Caco-2 (cell line): ENCODE results near the gene CYB561. TPM values are rescaled to one million over a fixed set of nuclear protein-coding genes. Genes with fewer than 3 reads are reported as not detected.

Experiments used
- BruUV-seq: library from RNA; stranded (reverse); fragments of 400-500 nt; replicated peaks from 2 replicates; lab custom pipeline; 2021; lab: Mats Ljungman, UMichigan
- CTCF ChIA-PET: fragments of 300-600 bp; sonication (Branson Sonifier 250); formaldehyde crosslinking; loops from one replicate; lab custom pipeline; 2022; ENCODE audit warnings: antibody characterized with exemption; lab: Charles Lee
- POLR2A ChIA-PET: fragments of 300-600 bp; sonication (Branson Sonifier 250); formaldehyde crosslinking; loops from one replicate; lab custom pipeline; 2022; ENCODE audit warnings: antibody characterized with exemption; lab: Charles Lee
- DNase-seq, 2 experiments: peaks; one replicate each; pipeline versions ENCODE4 v3.0.0 to v3.0.0-alpha.2; 2020 to 2022
- H3K27me3 ChIP-seq: replicated peaks from 2 replicates; pipeline ENCODE4 v1.6.0; 2011; ENCODE audit warnings: low read length; ENCODE audit not compliant: control insufficient read depth, insufficient read depth
- H3K36me3 ChIP-seq: 2 replicates; pipeline ENCODE4 v1.5.1; 2011; ENCODE audit warnings: low read length; ENCODE audit not compliant: control insufficient read depth, insufficient read depth
- H3K4me1 ChIP-seq: fragments of 250-450 bp; sonication (Bioruptor Pico); 2 replicates; pipeline ENCODE4 v1.5.1; 2020; ENCODE audit warnings: mild to moderate bottlenecking
- H3K4me3 ChIP-seq: 2 replicates; pipeline ENCODE4 v1.5.1; 2011; ENCODE audit warnings: low read depth, mild to moderate bottlenecking, control low read depth, low read length
- H3K9me3 ChIP-seq: fragments of 250-450 bp; sonication (Bioruptor Pico); 2 replicates; pipeline ENCODE4 v1.5.1; 2020; ENCODE audit warnings: mild to moderate bottlenecking, moderate library complexity
- H3K27ac Mint-ChIP-seq: one replicate; pipeline ENCODE4 v1.8.0; 2022; ENCODE audit warnings: mixed read lengths; ENCODE audit not compliant: unreplicated experiment
- H3K27me3 Mint-ChIP-seq: one replicate; pipeline ENCODE4 v1.8.0; 2022; ENCODE audit warnings: mixed read lengths; ENCODE audit not compliant: insufficient read depth, unreplicated experiment
- H3K36me3 Mint-ChIP-seq: one replicate; pipeline ENCODE4 v1.8.0; 2022; ENCODE audit warnings: mild to moderate bottlenecking, mixed read lengths; ENCODE audit not compliant: insufficient read depth, unreplicated experiment
- H3K4me1 Mint-ChIP-seq: one replicate; pipeline ENCODE4 v1.8.0; 2022; ENCODE audit warnings: low read depth, mixed read lengths; ENCODE audit not compliant: unreplicated experiment
- H3K4me3 Mint-ChIP-seq: one replicate; pipeline ENCODE4 v1.8.0; 2022; ENCODE audit warnings: mild to moderate bottlenecking, moderate library complexity, mixed read lengths; ENCODE audit not compliant: unreplicated experiment
- H3K9me3 Mint-ChIP-seq: one replicate; pipeline ENCODE4 v1.8.0; 2022; ENCODE audit warnings: mixed read lengths; ENCODE audit not compliant: unreplicated experiment
- intact Hi-C: fragments of 100-400 bp; cut with micrococcal nuclease; formaldehyde crosslinking; loops from one replicate; pipeline ENCODE4 v1.10.0; 2022; ENCODE audit not compliant: unreplicated experiment
- total RNA-seq: library from RNA; stranded (reverse); gene quantifications from 2 replicates; pipeline ENCODE4 v1.2.3, GENCODE V29; 2022
- TF ChIP-seq, protein P1 (sequence below), 2 experiments: fragments of 200-600 bp in 1 of 2; IDR thresholded peaks; 1 replicate in 1 of 2; 2 replicates in 1 of 2; pipeline versions ENCODE4 v1.5.1 to v1.8.0; 2011 to 2022; ENCODE audit warnings: antibody characterized with exemption in 1 of 2, control low read depth in 1 of 2, inconsistent platforms in 1 of 2, low read depth in 1 of 2, low read length in 1 of 2, mild to moderate bottlenecking in 1 of 2, moderate library complexity in 1 of 2; ENCODE audit not compliant: insufficient read depth in 1 of 2, severe bottlenecking in 1 of 2, unreplicated experiment in 1 of 2

Gene CYB561
- total RNA-seq, 1 experiment from 2014 or later: 46.3 TPM

DNA sequence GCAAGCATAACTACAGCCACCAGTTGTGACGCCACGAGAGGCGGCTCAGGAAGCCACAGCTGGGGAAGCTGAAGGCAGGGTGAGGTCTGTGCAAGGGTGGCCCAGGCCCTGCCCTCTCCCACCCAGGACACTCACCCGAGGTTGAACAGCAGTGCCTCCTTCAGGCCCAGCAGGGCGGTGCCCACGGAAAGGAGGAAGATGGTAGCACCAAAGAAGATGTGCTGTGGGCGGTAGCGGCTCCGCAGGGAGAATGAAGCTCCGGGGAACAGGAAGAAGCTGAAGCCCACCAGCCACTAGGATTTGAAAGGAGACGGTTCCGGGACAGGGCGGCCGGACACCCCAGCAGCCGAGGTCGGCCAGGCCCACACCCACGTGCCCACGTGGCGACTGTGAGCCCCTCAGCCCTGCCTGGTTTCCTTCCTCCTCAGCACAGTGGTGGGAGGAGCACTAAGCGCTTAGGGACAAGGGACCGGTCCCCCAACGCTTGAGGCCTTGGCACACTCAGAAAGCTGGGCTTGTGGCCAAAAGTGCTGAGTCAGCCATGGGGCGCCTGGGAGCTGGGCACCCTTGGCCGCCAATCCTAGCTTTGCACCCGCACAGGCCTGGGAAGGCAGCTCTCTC is 11.0 kb downstream of the CYB561 start:
- ChIA-PET CTCF (interaction anchor here (0.6 to 2.4 kb wide), 6 partner anchors 9 to 54 kb away, joined by 3 to 10 read pairs (median 4); partner anchors contain the start of gene ACE), POLR2A (interaction anchor here (0.5 kb wide), 1 partner anchor 140 kb away, joined by 5 read pairs; no protein-coding TSS in a partner anchor)
- Histone ChIP-seq H3K4me3 (no peak overlapping the region), H3K27me3 (no peaks in the 10 kb centered on the region), H3K4me1 (peaks cover 15% of the 10 kb centered on the region), H3K9me3 (no peaks in the 10 kb centered on the region), H3K36me3 (peaks cover 1% of the 10 kb centered on the region)
- intact Hi-C loops: no loop called here
- TF ChIP-seq, protein P1, sequence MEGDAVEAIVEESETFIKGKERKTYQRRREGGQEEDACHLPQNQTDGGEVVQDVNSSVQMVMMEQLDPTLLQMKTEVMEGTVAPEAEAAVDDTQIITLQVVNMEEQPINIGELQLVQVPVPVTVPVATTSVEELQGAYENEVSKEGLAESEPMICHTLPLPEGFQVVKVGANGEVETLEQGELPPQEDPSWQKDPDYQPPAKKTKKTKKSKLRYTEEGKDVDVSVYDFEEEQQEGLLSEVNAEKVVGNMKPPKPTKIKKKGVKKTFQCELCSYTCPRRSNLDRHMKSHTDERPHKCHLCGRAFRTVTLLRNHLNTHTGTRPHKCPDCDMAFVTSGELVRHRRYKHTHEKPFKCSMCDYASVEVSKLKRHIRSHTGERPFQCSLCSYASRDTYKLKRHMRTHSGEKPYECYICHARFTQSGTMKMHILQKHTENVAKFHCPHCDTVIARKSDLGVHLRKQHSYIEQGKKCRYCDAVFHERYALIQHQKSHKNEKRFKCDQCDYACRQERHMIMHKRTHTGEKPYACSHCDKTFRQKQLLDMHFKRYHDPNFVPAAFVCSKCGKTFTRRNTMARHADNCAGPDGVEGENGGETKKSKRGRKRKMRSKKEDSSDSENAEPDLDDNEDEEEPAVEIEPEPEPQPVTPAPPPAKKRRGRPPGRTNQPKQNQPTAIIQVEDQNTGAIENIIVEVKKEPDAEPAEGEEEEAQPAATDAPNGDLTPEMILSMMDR (IDR thresholded peaks at IDR 0.05; ENCODE audit: insufficient read depth in 1 of 2, low read depth in 1 of 2, low read length in 1 of 2, severe bottlenecking in 1 of 2, unreplicated experiment in 1 of 2): no peak
- DNase-seq: no peak
- Mint-ChIP-seq H3K4me1 (peaks cover 21% of the 10 kb centered on the region), H3K9me3 (no peaks in the 10 kb centered on the region), H3K36me3 (peaks cover 6% of the 10 kb centered on the region), H3K27me3 (no peaks in the 10 kb centered on the region), H3K27ac (no peak overlapping the region), H3K4me3 (no peak overlapping the region)
- BruUV-seq: no TSS peak

DNA sequence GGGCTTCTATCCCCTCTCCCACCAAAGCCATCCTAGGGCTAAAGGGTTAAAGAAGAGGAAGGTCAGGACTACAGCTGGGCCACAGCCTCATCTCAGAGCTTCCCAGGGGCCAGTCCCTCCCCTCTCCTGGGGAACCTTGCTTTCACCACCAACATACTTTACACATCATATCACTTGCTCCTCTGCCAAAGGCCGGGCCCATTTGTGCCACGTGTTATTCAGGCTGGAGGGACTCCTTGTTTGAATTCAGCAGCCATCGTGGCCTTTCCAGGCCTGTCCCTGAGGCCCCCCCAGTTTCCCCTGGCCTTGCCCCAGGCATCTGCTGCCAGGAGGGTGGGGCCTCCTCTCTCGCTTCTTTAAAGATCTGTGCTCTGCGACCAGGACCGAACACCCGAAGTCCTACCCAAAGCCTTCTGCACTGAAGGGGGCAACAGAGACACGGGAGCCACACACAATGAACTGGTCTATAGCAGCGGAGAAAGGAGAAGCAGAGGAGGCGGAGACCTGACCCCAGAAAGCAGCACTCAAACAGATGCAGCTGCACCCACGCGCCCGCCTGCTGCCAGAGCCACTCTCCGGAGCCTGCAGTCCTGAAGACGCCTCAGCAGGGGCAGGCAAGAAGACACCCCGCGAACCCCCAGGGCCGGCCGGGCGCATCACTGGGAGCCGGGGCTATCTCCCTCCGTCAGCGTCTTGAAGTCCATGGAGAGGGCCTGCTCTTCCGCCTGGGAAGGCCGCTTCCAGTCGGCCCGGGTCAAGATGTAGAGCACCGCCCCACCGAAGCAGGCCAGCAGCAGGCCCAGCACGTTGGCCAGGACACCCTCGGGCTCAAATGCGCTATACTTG is 12.1 kb downstream of the CYB561 start:
- Mint-ChIP-seq H3K27me3 (no peaks in the 10 kb centered on the region), H3K4me1 (peaks cover 21% of the 10 kb centered on the region), H3K27ac (no peak overlapping the region), H3K4me3 (no peak overlapping the region), H3K9me3 (no peaks in the 10 kb centered on the region), H3K36me3 (peaks cover 6% of the 10 kb centered on the region)
- no peak for DNase-seq
- POLR2A ChIA-PET: no interaction called here
- no peaks in the 10 kb centered on the region for H3K27me3 ChIP-seq
- no TSS peak for BruUV-seq
- H3K4me3 ChIP-seq: no peak overlapping the region
- H3K36me3 ChIP-seq: peaks cover 1% of the 10 kb centered on the region
- no peaks in the 10 kb centered on the region for H3K9me3 ChIP-seq
- TF ChIP-seq, protein P1 (IDR thresholded peaks at IDR 0.05; ENCODE audit: insufficient read depth in 1 of 2, low read depth in 1 of 2, low read length in 1 of 2, severe bottlenecking in 1 of 2, unreplicated experiment in 1 of 2): no peak
- H3K4me1 ChIP-seq: peaks cover 15% of the 10 kb centered on the region
- intact Hi-C loops: no loop called here
- CTCF ChIA-PET: interaction anchor here (1.2 kb wide), 1 partner anchor 8 kb away, joined by 4 read pairs; no protein-coding TSS in a partner anchor
